ENCODE data around the gene MUTYH.

The MUTYH gene

GRCh38 chr1:45380730-45381129 is 40.5 kb upstream of the MUTYH start:
- no peaks in the 10 kb centered on the region for H3K9me3 ChIP-seq
- no peaks in the 10 kb centered on the region for H3K27me3 ChIP-seq
- H3K4me3 ChIP-seq (ENCODE audit: low read depth, low read length): no peak overlapping the region
- TF ChIP-seq CTCF (IDR thresholded peaks at IDR 0.05; ENCODE audit: low read depth, low read length): no peak
- no peaks in the 10 kb centered on the region for H3K36me3 ChIP-seq
- DNase-seq: no peak
- H3K4me1 ChIP-seq: no peaks in the 10 kb centered on the region

DNA sequence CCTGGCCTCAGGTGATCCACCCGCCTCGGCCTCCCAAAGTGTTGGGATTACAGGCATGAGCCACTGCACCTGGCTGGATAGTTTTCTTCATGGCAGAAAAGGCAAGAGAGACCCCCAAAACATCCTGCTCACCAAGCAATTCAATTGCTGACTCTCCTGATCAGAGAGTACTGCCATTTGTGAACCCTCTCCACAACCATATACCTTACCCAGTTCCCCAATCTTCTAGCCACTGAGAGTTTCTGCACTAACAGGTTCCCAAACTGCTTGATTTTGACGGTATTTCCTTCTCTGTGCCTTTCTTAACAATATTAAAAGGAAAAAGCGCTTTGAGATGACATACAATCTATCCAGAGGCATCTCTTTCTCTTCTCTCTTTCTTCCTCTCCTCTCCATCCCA is 39.9 kb upstream of the MUTYH start:
- no peaks in the 10 kb centered on the region for H3K27me3 ChIP-seq
- H3K36me3 ChIP-seq: no peaks in the 10 kb centered on the region
- H3K4me3 ChIP-seq (ENCODE audit: low read depth, low read length): no peak overlapping the region
- no peak for TF ChIP-seq CTCF (IDR thresholded peaks at IDR 0.05; ENCODE audit: low read depth, low read length)
- DNase-seq: no peak
- no peaks in the 10 kb centered on the region for H3K9me3 ChIP-seq
- H3K4me1 ChIP-seq: no peaks in the 10 kb centered on the region

GRCh38 chr1:45379524-45379923 is 39.3 kb upstream of the MUTYH start:
- no peak for TF ChIP-seq CTCF (IDR thresholded peaks at IDR 0.05; ENCODE audit: low read depth, low read length)
- H3K4me3 ChIP-seq (ENCODE audit: low read depth, low read length): no peak overlapping the region
- no peaks in the 10 kb centered on the region for H3K4me1 ChIP-seq
- H3K36me3 ChIP-seq: no peaks in the 10 kb centered on the region
- no peaks in the 10 kb centered on the region for H3K9me3 ChIP-seq
- H3K27me3 ChIP-seq: no peaks in the 10 kb centered on the region
- no peak for DNase-seq

DNA sequence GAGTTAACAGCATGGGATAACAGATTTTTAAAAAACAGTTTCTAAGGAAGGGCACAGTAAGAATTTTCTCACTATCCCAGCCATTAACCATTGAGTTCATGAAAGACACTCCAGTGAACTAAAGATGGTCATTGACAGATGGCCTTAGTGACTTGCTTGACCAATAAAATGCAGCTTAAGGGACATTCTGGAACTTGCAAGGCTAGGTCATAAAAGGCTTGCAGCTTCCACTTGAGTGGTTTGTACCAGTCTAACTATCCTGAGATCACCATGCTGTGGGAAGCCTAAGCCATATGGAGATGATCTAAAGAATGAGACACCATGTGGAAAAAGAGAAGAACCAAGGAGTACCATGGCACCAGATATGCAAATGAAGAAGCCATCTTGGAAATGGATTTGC is 37.9 kb upstream of the MUTYH start:
- Histone ChIP-seq H3K9me3 (no peaks in the 10 kb centered on the region), H3K4me3 (ENCODE audit: low read depth, low read length) (no peak overlapping the region), H3K4me1 (no peaks in the 10 kb centered on the region), H3K36me3 (no peaks in the 10 kb centered on the region), H3K27me3 (no peaks in the 10 kb centered on the region)
- TF ChIP-seq CTCF (IDR thresholded peaks at IDR 0.05; ENCODE audit: low read depth, low read length): no peak
- no peak for DNase-seq

DNA sequence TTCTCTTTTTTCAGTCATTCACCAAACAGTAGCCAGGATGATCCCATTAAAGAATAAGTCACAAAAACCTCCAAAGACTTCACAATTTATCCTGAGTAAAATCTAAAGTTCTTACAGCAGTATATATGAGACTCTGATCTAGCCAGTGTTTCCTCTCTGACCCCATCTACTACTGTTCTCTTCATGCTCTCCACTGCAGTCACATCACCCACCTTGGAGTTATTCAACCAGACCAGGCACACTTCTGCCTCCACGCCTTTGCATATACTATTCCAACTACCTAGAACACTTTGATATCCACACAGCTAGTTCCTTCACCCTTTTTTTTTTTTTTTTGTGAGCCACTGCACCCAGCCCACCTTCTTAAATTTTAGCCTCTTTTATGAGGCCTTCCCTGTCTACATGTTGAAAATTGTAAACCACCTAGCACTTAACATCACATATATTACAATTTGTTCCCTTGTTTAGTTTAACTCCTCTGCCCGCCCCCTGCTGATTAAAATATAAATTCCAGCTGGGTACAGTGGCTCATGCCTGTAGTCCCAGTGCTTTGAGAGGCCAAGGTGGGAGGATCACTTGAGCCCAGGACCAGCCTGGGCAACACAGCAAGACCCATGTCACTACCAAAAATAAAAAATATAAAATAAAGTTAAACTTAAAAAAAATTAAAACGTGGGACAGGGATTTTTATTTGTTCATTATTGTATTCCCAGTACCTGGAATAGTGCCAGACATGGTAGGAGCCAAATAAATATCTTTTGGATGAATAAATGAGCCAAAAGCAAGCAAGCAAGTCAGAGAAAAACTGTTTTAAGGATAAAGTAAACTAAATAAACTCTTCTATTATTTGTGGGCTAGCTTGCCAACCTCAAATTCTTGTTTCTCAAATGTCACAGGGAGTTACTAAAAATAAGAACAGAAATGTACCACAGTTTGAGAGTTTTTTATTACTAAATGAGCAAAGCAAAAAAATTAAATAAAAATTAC is 35.2 kb upstream of the MUTYH start:
- DNase-seq: no peak
- Histone ChIP-seq H3K9me3 (no peaks in the 10 kb centered on the region), H3K27me3 (no peaks in the 10 kb centered on the region), H3K36me3 (no peaks in the 10 kb centered on the region), H3K4me1 (no peaks in the 10 kb centered on the region), H3K4me3 (ENCODE audit: low read depth, low read length) (no peak overlapping the region)
- TF ChIP-seq CTCF (IDR thresholded peaks at IDR 0.05; ENCODE audit: low read depth, low read length): no peak

- Histone ChIP-seq H3K4me1 (no peaks in the 10 kb centered on the region), H3K4me3 (ENCODE audit: low read depth, low read length) (no peak overlapping the region), H3K9me3 (no peaks in the 10 kb centered on the region), H3K36me3 (no peaks in the 10 kb centered on the region), H3K27me3 (no peaks in the 10 kb centered on the region)
- TF ChIP-seq CTCF (IDR thresholded peaks at IDR 0.05; ENCODE audit: low read depth, low read length): no peak
- DNase-seq: no peak
Observed at GRCh38 chr1:45373573-45373972, 33.3 kb upstream of the MUTYH start.

All from BE2C (cell line).